ENCODE results near the gene CASR. TPM values are rescaled to one million over a fixed set of nuclear protein-coding genes. Genes with fewer than 3 reads are reported as not detected.

CASR gene
- polyA plus RNA-seq, 2 of the 4 experiments (the other 2 are of a cell fraction): not detected

GRCh38 chr3:122213650-122214049 is 30.2 kb downstream of the CASR start:
- WGBS (ENCODE audit: missing lambda C conversion rate): 2% methylated on average over 2 of the region's 2 CpGs
- ChIA-PET CTCF (no interaction called here), POLR2A (no interaction called here)
- no peak for TF ChIP-seq RAD21 (conservative IDR thresholded peaks at IDR 0.05 in 1 of 2, IDR thresholded peaks at IDR 0.05 in 1 of 2)
- no peaks in the 10 kb centered on the region for H3K9me3 ChIP-seq
- FAIRE-seq (no peak), DNase-seq (ENCODE audit: low read depth in 1 of 2, low spot score in 1 of 2) (no peak), ATAC-seq (no peak)
- no peak overlapping the region for H3K4me2 ChIP-seq
- no peak overlapping the region for H3K27ac ChIP-seq
- H3K4me1 ChIP-seq: no peaks in the 10 kb centered on the region
- no peak overlapping the region for H3K4me3 ChIP-seq

- 0% methylated on average over 4 of the region's 4 CpGs for WGBS (ENCODE audit: missing lambda C conversion rate)
- Histone ChIP-seq H3K4me1 (no peaks in the 10 kb centered on the region), H3K27ac (no peak overlapping the region), H3K4me3 (no peak overlapping the region), H3K9me3 (no peaks in the 10 kb centered on the region), H3K4me2 (no peak overlapping the region)
- ATAC-seq (no peak), FAIRE-seq (no peak), DNase-seq (ENCODE audit: low read depth in 1 of 2, low spot score in 1 of 2) (no peak)
- CTCF ChIA-PET: no interaction called here
- POLR2A ChIA-PET: no interaction called here
- TF ChIP-seq NFE2L2 (conservative IDR thresholded peaks at IDR 0.05; ENCODE audit: low read length) (no peak), RFX5 (IDR thresholded peaks at IDR 0.05) (no peak)
Observed at GRCh38 chr3:122214711-122215110, 31.2 kb downstream of the CASR start.

DNA sequence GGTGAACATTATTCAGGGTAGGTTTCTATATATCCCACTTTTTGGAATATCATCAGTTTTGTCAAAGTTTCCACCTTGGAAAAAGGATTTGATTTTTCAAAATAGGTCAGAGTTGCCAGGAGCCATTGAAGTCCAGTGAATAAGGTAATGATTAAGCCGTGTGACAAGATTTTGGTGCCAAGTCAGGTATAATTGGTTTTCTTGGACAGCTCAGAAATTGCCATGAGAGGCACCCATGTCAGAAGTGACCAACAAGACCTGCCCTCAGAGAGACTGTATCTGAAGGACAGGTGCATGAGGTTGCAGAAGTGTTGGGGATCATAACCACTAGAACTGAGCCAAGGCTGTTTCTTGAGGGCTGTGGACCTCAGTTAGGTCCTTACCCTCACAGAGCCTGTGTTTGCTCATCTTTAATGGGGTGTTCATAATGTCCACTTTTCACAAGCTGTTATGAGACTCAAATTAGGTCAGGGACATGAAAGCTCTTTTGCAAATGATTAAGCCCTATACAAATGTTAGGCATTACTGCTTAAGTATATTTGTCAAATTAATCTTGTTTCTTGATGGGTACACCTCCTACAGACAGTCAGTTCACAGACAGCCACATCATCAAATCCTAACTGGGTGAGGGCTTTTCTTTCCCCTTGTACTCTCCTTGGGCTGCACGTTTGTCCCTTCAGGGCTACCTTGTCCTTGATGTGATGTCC is 32.3 kb downstream of the CASR start:
- no peak for TF ChIP-seq HDAC2 (IDR thresholded peaks at IDR 0.05)
- no peak for TF ChIP-seq ZC3H11A (IDR thresholded peaks at IDR 0.05)
- no peak for TF ChIP-seq MAFK (IDR thresholded peaks at IDR 0.05; ENCODE audit: partially characterized antibody)
- no peak for TF ChIP-seq FOSL2 (IDR thresholded peaks at IDR 0.05)
- TF ChIP-seq FOSL2 (CRISPR knock-in tag; IDR thresholded peaks at IDR 0.05): no peak
- TF ChIP-seq RAD21 (conservative IDR thresholded peaks at IDR 0.05 in 1 of 2, IDR thresholded peaks at IDR 0.05 in 1 of 2): no peak
- TF ChIP-seq ZFP36 (IDR thresholded peaks at IDR 0.05; ENCODE audit: borderline replicate concordance, partially characterized antibody): no peak
- TF ChIP-seq, protein P1, sequence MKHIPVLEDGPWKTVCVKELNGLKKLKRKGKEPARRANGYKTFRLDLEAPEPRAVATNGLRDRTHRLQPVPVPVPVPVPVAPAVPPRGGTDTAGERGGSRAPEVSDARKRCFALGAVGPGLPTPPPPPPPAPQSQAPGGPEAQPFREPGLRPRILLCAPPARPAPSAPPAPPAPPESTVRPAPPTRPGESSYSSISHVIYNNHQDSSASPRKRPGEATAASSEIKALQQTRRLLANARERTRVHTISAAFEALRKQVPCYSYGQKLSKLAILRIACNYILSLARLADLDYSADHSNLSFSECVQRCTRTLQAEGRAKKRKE (CRISPR knock-in tag; IDR thresholded peaks at IDR 0.05; ENCODE audit: low read depth): no peak
- no peak for TF ChIP-seq POLR2A (IDR thresholded peaks at IDR 0.05; ENCODE audit: low read length)
- no peak for TF ChIP-seq HOXA7 (CRISPR knock-in tag; IDR thresholded peaks at IDR 0.05)
- TF ChIP-seq HES2 (IDR thresholded peaks at IDR 0.05): no peak
- TF ChIP-seq BCL3 (IDR thresholded peaks at IDR 0.05): no peak
- TF ChIP-seq RARB (CRISPR knock-in tag; IDR thresholded peaks at IDR 0.05): no peak
- TF ChIP-seq ELK1 (IDR thresholded peaks at IDR 0.05; ENCODE audit: low read depth, low read length): no peak
- no peak for TF ChIP-seq EP300 (IDR thresholded peaks at IDR 0.05)
- no peak for TF ChIP-seq EHF (CRISPR knock-in tag; IDR thresholded peaks at IDR 0.05)
- no peak for TF ChIP-seq GATA3 (IDR thresholded peaks at IDR 0.05; ENCODE audit: borderline replicate concordance)
- no peak for TF ChIP-seq HEYL (CRISPR knock-in tag; IDR thresholded peaks at IDR 0.05)
- no peak for TF ChIP-seq CBX8 (IDR thresholded peaks at IDR 0.05)
- H3K4me3 ChIP-seq: no peak overlapping the region
- DNase-seq (ENCODE audit: low read depth in 1 of 2, low spot score in 1 of 2) (no peak), ATAC-seq (no peak), FAIRE-seq (no peak)
- ChIA-PET POLR2A (no interaction called here), CTCF (no interaction called here)
- no peak overlapping the region for H3K27ac ChIP-seq
- 5% methylated on average over 2 of the region's 2 CpGs for WGBS (ENCODE audit: missing lambda C conversion rate)
- no peaks in the 10 kb centered on the region for H3K9me3 ChIP-seq
- no peak overlapping the region for H3K4me2 ChIP-seq
- no peaks in the 10 kb centered on the region for H3K4me1 ChIP-seq
